ENCODE data around the gene RASGRF1. TPM values are rescaled to one million over a fixed set of nuclear protein-coding genes. Genes with fewer than 3 reads are reported as not detected.

The RASGRF1 gene
- polyA plus RNA-seq, 1 donor from 2014 or later, result 2.4 TPM

- peaks cover 5% of the 10 kb centered on the region for H3K27me3 Mint-ChIP-seq
- no peaks in the 10 kb centered on the region for H3K4me1 Mint-ChIP-seq
Measured at GRCh38 chr15:79047676-79048439, 42.7 kb downstream of the RASGRF1 start.

GRCh38 chr15:79046691-79047404 is 43.7 kb downstream of the RASGRF1 start:
- H3K4me3 Mint-ChIP-seq, result no peak overlapping the region
- peaks cover 3 to 15% (median 11%) of the 10 kb centered on the region in 3 donors for H3K9me3 Mint-ChIP-seq
- peaks cover 8% of the 10 kb centered on the region for H3K27me3 Mint-ChIP-seq
- no peak overlapping the region for H3K27ac Mint-ChIP-seq
- no peaks in the 10 kb centered on the region for H3K4me1 Mint-ChIP-seq
- peaks cover 5% of the 10 kb centered on the region for H3K36me3 Mint-ChIP-seq

More at GRCh38 chr15:79047676-79048439, 42.7 kb downstream of the RASGRF1 start:
- peaks cover 3 to 9% (median 9%) of the 10 kb centered on the region in 3 donors for H3K9me3 Mint-ChIP-seq
- H3K4me3 Mint-ChIP-seq, result no peak overlapping the region
- no peak overlapping the region for H3K27ac Mint-ChIP-seq
- H3K36me3 Mint-ChIP-seq, result peaks cover 1% of the 10 kb centered on the region

- no peak overlapping the region for H3K4me3 Mint-ChIP-seq
- H3K9me3 Mint-ChIP-seq, result peaks cover 3 to 16% (median 11%) of the 10 kb centered on the region in 3 donors
- H3K36me3 Mint-ChIP-seq, result peaks cover 5% of the 10 kb centered on the region
- H3K27me3 Mint-ChIP-seq, result peaks cover 8% of the 10 kb centered on the region
- no peak overlapping the region for H3K27ac Mint-ChIP-seq
- H3K4me1 Mint-ChIP-seq, result no peaks in the 10 kb centered on the region
Measured at GRCh38 chr15:79045041-79045440, 45.5 kb downstream of the RASGRF1 start.

- H3K4me1 Mint-ChIP-seq, result no peaks in the 10 kb centered on the region
- H3K27ac Mint-ChIP-seq, result no peak overlapping the region
- H3K9me3 Mint-ChIP-seq, result peaks cover 3 to 16% (median 11%) of the 10 kb centered on the region in 3 donors
- H3K27me3 Mint-ChIP-seq, result peaks cover 11% of the 10 kb centered on the region
- H3K36me3 Mint-ChIP-seq, result peaks cover 5% of the 10 kb centered on the region
- H3K4me3 Mint-ChIP-seq, result peak overlapping the region in 1 of 4 donors; percentile 29
Measured at GRCh38 chr15:79042213-79042928, 48.2 kb downstream of the RASGRF1 start.

DNA sequence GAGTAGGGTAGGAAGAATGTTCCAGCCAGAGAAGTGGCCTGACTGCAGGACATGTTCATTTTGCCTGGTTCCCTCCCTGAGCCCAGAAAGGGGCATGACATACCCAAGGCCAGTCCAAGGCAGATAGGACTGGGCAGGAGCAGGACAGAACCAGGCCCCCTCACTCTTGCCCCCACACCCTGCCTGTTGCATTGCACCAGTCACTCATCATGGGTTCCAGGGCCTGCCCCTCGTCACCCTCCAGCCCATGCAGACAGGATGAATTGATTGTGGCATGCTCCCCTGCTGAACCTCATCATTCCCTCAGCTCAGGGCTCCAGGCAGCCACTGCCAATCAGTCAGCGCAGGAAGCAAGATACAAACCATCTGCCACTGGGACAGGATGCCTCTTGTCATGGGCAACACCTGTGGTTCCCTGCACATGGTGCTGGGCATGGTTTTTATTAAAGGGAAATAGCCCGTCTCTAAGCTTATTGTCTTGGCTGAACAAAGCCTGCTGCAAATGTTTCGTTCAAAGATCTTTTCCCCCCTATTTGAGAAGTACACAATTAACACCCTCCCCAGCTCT is 48.9 kb downstream of the RASGRF1 start:
- Mint-ChIP-seq H3K27me3 (peaks cover 11% of the 10 kb centered on the region), H3K9me3 (peaks cover 3 to 16% (median 11%) of the 10 kb centered on the region in 3 donors), H3K27ac (peak overlapping the region in 1 of 3 donors; percentile 80), H3K4me3 (peak overlapping the region in 1 of 4 donors; percentile 29), H3K4me1 (no peaks in the 10 kb centered on the region), H3K36me3 (peaks cover 5% of the 10 kb centered on the region)

- Mint-ChIP-seq H3K27ac (no peak overlapping the region), H3K4me3 (peak overlapping the region in 1 of 4 donors; percentile 54), H3K36me3 (peaks cover 4% of the 10 kb centered on the region), H3K4me1 (peaks cover 1 to 4% (median 2%) of the 10 kb centered on the region in 3 donors), H3K27me3 (peaks cover 10% of the 10 kb centered on the region), H3K9me3 (peaks cover 0 to 6% (median 1%) of the 10 kb centered on the region in 3 donors)
Measured at GRCh38 chr15:79037848-79038247, 52.7 kb downstream of the RASGRF1 start.

GRCh38 chr15:79036323-79036722 is 54.3 kb downstream of the RASGRF1 start:
- Mint-ChIP-seq H3K4me1 (peaks cover 1 to 4% (median 2%) of the 10 kb centered on the region in 3 donors), H3K4me3 (no peak overlapping the region), H3K27ac (no peak overlapping the region), H3K9me3 (no peaks in the 10 kb centered on the region), H3K36me3 (no peaks in the 10 kb centered on the region), H3K27me3 (peaks cover 6% of the 10 kb centered on the region)

DNA sequence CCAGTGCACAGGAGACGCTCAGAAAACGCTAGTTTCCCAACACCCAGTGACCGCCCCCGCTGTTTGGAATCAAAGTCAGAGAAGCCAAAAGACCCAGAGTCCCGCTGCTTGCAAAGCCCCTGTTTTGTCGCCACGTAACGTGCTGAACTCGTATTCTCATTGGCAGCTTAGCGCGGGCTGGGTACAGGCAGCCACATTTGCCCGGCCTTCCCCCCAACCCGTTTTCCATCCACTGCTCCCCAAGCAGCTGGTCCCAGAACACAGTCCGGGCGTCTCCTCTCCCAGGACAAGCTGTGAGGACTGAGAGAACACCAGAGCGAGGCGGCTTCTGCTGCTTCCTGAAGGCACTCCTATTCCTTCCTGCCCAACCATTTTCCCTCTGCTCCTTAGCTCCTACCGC is 54.8 kb downstream of the RASGRF1 start:
- no peaks in the 10 kb centered on the region for H3K9me3 Mint-ChIP-seq

GRCh38 chr15:79035111-79035601 is 55.4 kb downstream of the RASGRF1 start:
- no peaks in the 10 kb centered on the region for H3K9me3 Mint-ChIP-seq
- H3K27ac Mint-ChIP-seq, result no peak overlapping the region
- H3K4me3 Mint-ChIP-seq, result peak overlapping the region in 1 of 4 donors; percentile 27
- peaks cover 6% of the 10 kb centered on the region for H3K27me3 Mint-ChIP-seq
- H3K36me3 Mint-ChIP-seq, result no peaks in the 10 kb centered on the region
- peaks cover 1 to 4% (median 2%) of the 10 kb centered on the region in 3 donors for H3K4me1 Mint-ChIP-seq

More for the DNA sequence above, 54.8 kb downstream of the RASGRF1 start:
- Mint-ChIP-seq H3K27ac (no peak overlapping the region), H3K4me1 (peaks cover 1 to 4% (median 2%) of the 10 kb centered on the region in 3 donors), H3K4me3 (no peak overlapping the region), H3K27me3 (peaks cover 6% of the 10 kb centered on the region), H3K36me3 (no peaks in the 10 kb centered on the region)

DNA sequence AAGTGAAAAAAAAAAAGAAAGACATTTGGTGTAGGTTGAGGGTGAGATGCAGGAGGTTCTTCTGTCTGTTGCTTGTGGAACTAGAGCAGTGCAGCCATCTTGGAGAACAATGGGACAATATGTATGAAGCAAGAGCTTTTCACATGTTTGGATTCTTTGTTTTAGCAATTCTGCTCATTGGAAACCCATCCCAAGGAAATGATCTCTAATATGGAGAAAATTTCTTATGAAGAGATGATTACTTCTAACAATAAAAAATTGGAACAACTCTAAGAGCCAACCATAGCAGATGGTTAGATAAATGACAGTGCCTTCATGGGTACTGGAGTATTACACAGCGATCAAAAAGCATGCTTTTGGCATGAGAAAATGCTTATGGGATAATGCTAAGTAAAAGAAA is 56.3 kb downstream of the RASGRF1 start:
- Mint-ChIP-seq H3K9me3 (no peaks in the 10 kb centered on the region), H3K4me3 (no peak overlapping the region), H3K4me1 (peaks cover 1 to 4% (median 2%) of the 10 kb centered on the region in 3 donors), H3K36me3 (no peaks in the 10 kb centered on the region), H3K27ac (peak overlapping the region in 1 of 3 donors; percentile 10), H3K27me3 (peaks cover 4% of the 10 kb centered on the region)

DNA sequence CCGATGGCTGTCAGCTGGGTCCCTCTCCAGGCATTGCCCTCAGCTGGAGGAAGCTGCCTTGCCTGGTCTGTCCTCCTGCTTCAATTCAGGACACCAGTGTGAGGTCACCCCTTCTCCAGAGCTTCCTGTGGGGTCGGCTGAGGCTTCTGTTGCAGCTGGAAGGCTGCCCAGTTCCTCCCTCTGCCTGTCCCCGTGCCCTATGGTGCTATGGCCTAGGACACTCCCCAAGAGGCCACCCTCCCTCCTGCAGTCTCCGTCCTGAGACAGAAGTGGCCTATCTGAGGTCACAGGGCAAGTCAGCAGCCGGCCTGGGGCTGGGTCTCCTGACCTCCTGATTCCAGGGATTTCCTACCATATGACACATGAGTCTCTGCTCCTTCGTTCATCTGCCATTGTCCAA is 57.9 kb downstream of the RASGRF1 start:
- Mint-ChIP-seq H3K4me1 (peaks cover 1 to 4% (median 2%) of the 10 kb centered on the region in 3 donors), H3K9me3 (no peaks in the 10 kb centered on the region), H3K36me3 (no peaks in the 10 kb centered on the region), H3K27me3 (peaks cover 4% of the 10 kb centered on the region), H3K27ac (no peak overlapping the region), H3K4me3 (no peak overlapping the region)

DNA sequence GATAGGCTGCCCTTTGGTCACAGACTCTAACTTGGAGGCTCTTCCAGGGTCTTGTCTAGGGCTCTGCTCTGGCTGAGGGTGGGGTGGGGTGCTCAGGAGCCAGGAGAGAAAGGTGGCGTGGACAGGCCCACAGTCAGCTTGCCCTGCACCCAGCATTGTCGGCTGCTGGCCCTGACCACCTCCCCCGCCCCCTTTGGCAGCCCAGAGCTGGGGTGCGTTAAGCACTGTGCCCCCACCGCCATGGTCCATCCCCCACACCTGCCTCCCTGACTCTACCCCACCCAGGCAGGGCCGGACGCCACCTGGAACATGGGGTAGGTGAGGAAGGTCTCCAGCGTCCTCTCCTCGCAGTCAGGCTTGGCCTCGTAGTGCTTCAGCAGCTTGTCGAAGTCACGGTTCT is 58.8 kb downstream of the RASGRF1 start:
- peaks cover 1 to 4% (median 2%) of the 10 kb centered on the region in 3 donors for H3K4me1 Mint-ChIP-seq
- H3K27ac Mint-ChIP-seq, result no peak overlapping the region
- no peaks in the 10 kb centered on the region for H3K9me3 Mint-ChIP-seq
- no peaks in the 10 kb centered on the region for H3K36me3 Mint-ChIP-seq
- H3K27me3 Mint-ChIP-seq, result peaks cover 4% of the 10 kb centered on the region
- H3K4me3 Mint-ChIP-seq, result no peak overlapping the region

GRCh38 chr15:79031201-79031600 is 59.4 kb downstream of the RASGRF1 start:
- H3K27me3 Mint-ChIP-seq, result peaks cover 4% of the 10 kb centered on the region
- no peak overlapping the region for H3K4me3 Mint-ChIP-seq
- H3K36me3 Mint-ChIP-seq, result no peaks in the 10 kb centered on the region
- H3K4me1 Mint-ChIP-seq, result peaks cover 1 to 4% (median 2%) of the 10 kb centered on the region in 3 donors
- no peak overlapping the region for H3K27ac Mint-ChIP-seq
- no peaks in the 10 kb centered on the region for H3K9me3 Mint-ChIP-seq

GRCh38 chr15:79030470-79030869 is 60.1 kb downstream of the RASGRF1 start:
- no peaks in the 10 kb centered on the region for H3K36me3 Mint-ChIP-seq
- peaks cover 4% of the 10 kb centered on the region for H3K27me3 Mint-ChIP-seq
- no peaks in the 10 kb centered on the region for H3K9me3 Mint-ChIP-seq
- H3K4me3 Mint-ChIP-seq, result no peak overlapping the region
- H3K27ac Mint-ChIP-seq, result no peak overlapping the region
- H3K4me1 Mint-ChIP-seq, result peaks cover 1 to 4% (median 2%) of the 10 kb centered on the region in 3 donors
